Measurements from ENCODE around the gene LYRM7. TPM values are rescaled to one million over a fixed set of nuclear protein-coding genes. Genes with fewer than 3 reads are reported as not detected.

The LYRM7 gene
- total RNA-seq, 1 experiment from 2014 or later, result 5.0 TPM

GRCh38 chr5:131148835-131149234, 21.9 kb upstream of the LYRM7 start:
- H3K79me2 ChIP-seq (ENCODE audit: low read length), result no peaks in the 10 kb centered on the region
- H4K20me1 ChIP-seq (ENCODE audit: low read length), result no peaks in the 10 kb centered on the region
- no peaks in the 10 kb centered on the region for H3F3A ChIP-seq (ENCODE audit: low read length, unreplicated experiment)
- H3K4me2 ChIP-seq (ENCODE audit: low read length), result no peak overlapping the region
- BruUV-seq (replicated peaks), result no TSS peak
- H2AFZ ChIP-seq (ENCODE audit: low read length), result no peak overlapping the region
- no peaks in the 10 kb centered on the region for H3K36me3 ChIP-seq (ENCODE audit: low read depth, low read length)
- no peak for ATAC-seq
- H3K27me3 ChIP-seq (ENCODE audit: low read length), result no peaks in the 10 kb centered on the region
- DNase-seq, result no peak
- POLR2A ChIA-PET (ENCODE audit: unreplicated experiment), result no interaction called here
- H3K4me1 ChIP-seq (ENCODE audit: insufficient read depth, low read length), result no peaks in the 10 kb centered on the region
- H3K27ac ChIP-seq (ENCODE audit: low read length), result no peak overlapping the region
- no peak overlapping the region for H3K9ac ChIP-seq (ENCODE audit: low read length)
- H3K9me3 ChIP-seq (ENCODE audit: low read length), result no peaks in the 10 kb centered on the region
- intact Hi-C loops (cut with micrococcal nuclease), result no loop called here
- CTCF ChIA-PET, result no interaction called here
- no peak overlapping the region for H3K4me3 ChIP-seq (ENCODE audit: low read length)
- H3K9me2 ChIP-seq (replicated peaks; ENCODE audit: low read length), result no peaks in the 10 kb centered on the region
- no peak for TF ChIP-seq EZH2 (IDR thresholded peaks at IDR 0.05; ENCODE audit: low read length, unreplicated experiment)
- no peak for TF ChIP-seq CTCF (conservative IDR thresholded peaks at IDR 0.05; ENCODE audit: low read depth, low read length)
- TF ChIP-seq EZH2phosphoT487 (IDR thresholded peaks at IDR 0.05; ENCODE audit: borderline replicate concordance, low read length), result no peak

DNA sequence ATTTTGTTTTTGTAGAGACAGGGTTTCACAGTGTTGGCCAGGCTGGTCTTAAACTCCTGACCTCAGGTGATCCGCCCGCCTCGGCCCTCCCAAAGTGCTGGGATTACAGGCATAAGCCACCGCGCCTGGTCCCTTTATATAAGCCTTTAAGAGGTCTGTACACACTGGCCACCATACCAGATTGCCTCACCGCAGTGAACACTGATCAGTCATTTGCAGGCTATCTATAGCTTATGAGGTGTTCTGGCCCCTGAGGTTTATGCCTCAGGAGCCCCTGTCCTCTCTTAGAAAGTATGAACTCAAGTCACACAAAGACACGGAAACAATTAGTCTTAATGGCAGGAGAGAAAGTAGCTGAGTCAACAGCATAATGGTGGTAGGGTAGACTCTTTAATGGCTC, 20.3 kb upstream of the LYRM7 start:
- Histone ChIP-seq H3K4me3 (ENCODE audit: low read length) (no peak overlapping the region), H3K9me2 (replicated peaks; ENCODE audit: low read length) (no peaks in the 10 kb centered on the region), H3K79me2 (ENCODE audit: low read length) (no peaks in the 10 kb centered on the region), H3K36me3 (ENCODE audit: low read depth, low read length) (no peaks in the 10 kb centered on the region), H3F3A (ENCODE audit: low read length, unreplicated experiment) (no peaks in the 10 kb centered on the region), H4K20me1 (ENCODE audit: low read length) (no peaks in the 10 kb centered on the region), H3K4me1 (ENCODE audit: insufficient read depth, low read length) (no peaks in the 10 kb centered on the region), H3K9ac (ENCODE audit: low read length) (no peak overlapping the region), H3K9me3 (ENCODE audit: low read length) (no peaks in the 10 kb centered on the region), H3K27me3 (ENCODE audit: low read length) (no peaks in the 10 kb centered on the region), H2AFZ (ENCODE audit: low read length) (no peak overlapping the region), H3K27ac (ENCODE audit: low read length) (no peak overlapping the region), H3K4me2 (ENCODE audit: low read length) (no peak overlapping the region)
- intact Hi-C loops (cut with micrococcal nuclease), result no loop called here
- ChIA-PET POLR2A (ENCODE audit: unreplicated experiment) (no interaction called here), CTCF (no interaction called here)
- DNase-seq (no peak), ATAC-seq (no peak)
- TF ChIP-seq CTCF (conservative IDR thresholded peaks at IDR 0.05; ENCODE audit: low read depth, low read length), result no peak
- TF ChIP-seq EZH2 (IDR thresholded peaks at IDR 0.05; ENCODE audit: low read length, unreplicated experiment), result no peak
- no peak for TF ChIP-seq EZH2phosphoT487 (IDR thresholded peaks at IDR 0.05; ENCODE audit: borderline replicate concordance, low read length)
- no TSS peak for BruUV-seq (replicated peaks)

DNA sequence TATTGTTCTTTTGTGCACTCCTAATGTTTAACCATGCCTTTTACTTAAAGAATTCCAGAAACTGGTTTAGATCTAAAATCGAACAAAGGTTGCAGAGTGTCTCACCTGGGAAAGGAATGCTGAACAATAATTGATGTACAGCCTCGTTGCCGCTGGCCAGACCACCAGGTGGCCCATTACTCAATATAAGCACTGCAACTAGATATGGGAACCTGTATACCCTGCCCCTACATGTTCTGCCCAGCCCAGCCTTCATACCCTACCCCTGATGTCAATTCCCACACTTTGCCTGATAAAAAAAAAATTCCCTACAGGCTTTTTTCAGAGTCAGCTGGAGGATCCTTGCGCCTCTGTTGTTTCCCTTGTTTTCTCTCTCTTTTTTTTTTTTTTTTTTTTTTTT, 19.5 kb upstream of the LYRM7 start:
- Histone ChIP-seq H2AFZ (ENCODE audit: low read length) (no peak overlapping the region), H3K79me2 (ENCODE audit: low read length) (no peaks in the 10 kb centered on the region), H3K9me3 (ENCODE audit: low read length) (no peaks in the 10 kb centered on the region), H3K4me1 (ENCODE audit: insufficient read depth, low read length) (no peaks in the 10 kb centered on the region), H3K4me2 (ENCODE audit: low read length) (no peak overlapping the region), H4K20me1 (ENCODE audit: low read length) (no peaks in the 10 kb centered on the region), H3K9ac (ENCODE audit: low read length) (no peak overlapping the region), H3K27ac (ENCODE audit: low read length) (no peak overlapping the region), H3K27me3 (ENCODE audit: low read length) (no peaks in the 10 kb centered on the region), H3K9me2 (replicated peaks; ENCODE audit: low read length) (no peaks in the 10 kb centered on the region), H3K4me3 (ENCODE audit: low read length) (no peak overlapping the region), H3F3A (ENCODE audit: low read length, unreplicated experiment) (no peaks in the 10 kb centered on the region), H3K36me3 (ENCODE audit: low read depth, low read length) (no peaks in the 10 kb centered on the region)
- BruUV-seq (replicated peaks), result no TSS peak
- ChIA-PET POLR2A (ENCODE audit: unreplicated experiment) (no interaction called here), CTCF (no interaction called here)
- DNase-seq (no peak), ATAC-seq (no peak)
- intact Hi-C loops (cut with micrococcal nuclease), result no loop called here
- TF ChIP-seq EZH2phosphoT487 (IDR thresholded peaks at IDR 0.05; ENCODE audit: borderline replicate concordance, low read length) (no peak), CTCF (conservative IDR thresholded peaks at IDR 0.05; ENCODE audit: low read depth, low read length) (no peak), EZH2 (IDR thresholded peaks at IDR 0.05; ENCODE audit: low read length, unreplicated experiment) (no peak)

Data from PC-3 (cell line).